Ascending aorta (tissue), 2 donors: ENCODE measurements around the gene VILL. TPM values are rescaled to one million over a fixed set of nuclear protein-coding genes. Genes with fewer than 3 reads are reported as not detected.
A peak's percentile ranks its signal among the peaks of the same experiment; 100 is the strongest.

Experiments used
- DNase-seq, 2 donors: peaks; one replicate each; pipeline ENCODE4 v3.0.0-alpha.2; 2019; ENCODE audit warnings: low spot score in 2 of 2
- H3K27ac ChIP-seq, 2 donors: fragments of 200-600 bp; sonication (generic); one replicate each; pipeline ENCODE4 v1.5.1; 2016 to 2017; ENCODE audit warnings: mild to moderate bottlenecking in 1 of 2
- H3K27me3 ChIP-seq: fragments of 200-600 bp; sonication (generic); one replicate; pipeline ENCODE4 v1.5.1; 2017
- H3K36me3 ChIP-seq, 2 donors: fragments of 200-600 bp; sonication (generic); one replicate each; pipeline ENCODE4 v1.5.1; 2016
- H3K4me1 ChIP-seq, 2 donors: fragments of 200-600 bp; sonication (generic); one replicate each; pipeline ENCODE4 v1.5.1; 2016 to 2017; ENCODE audit warnings: mild to moderate bottlenecking in 1 of 2
- H3K4me3 ChIP-seq, 2 donors: fragments of 200-600 bp; sonication (generic); one replicate each; pipeline ENCODE4 v1.5.1; 2016 to 2017; ENCODE audit warnings: mild to moderate bottlenecking in 1 of 2
- H3K9me3 ChIP-seq, 2 donors: fragments of 200-600 bp; sonication (generic); one replicate each; pipeline ENCODE4 v1.5.1; 2016
- CTCF ChIP-seq, 3 experiments: fragments of 200-600 bp in 2 of 3; fragments of 450-650 bp in 1 of 3; sonication (generic) in 2 of 3; IDR thresholded peaks; one replicate each; pipeline ENCODE4 v1.5.1; 2016 to 2019; ENCODE audit warnings: antibody characterized with exemption in 3 of 3, mild to moderate bottlenecking in 1 of 3, moderate library complexity in 1 of 3
- intact Hi-C: fragments of 100-400 bp; cut with DNase I; formaldehyde crosslinking; loops from one replicate; pipeline ENCODE4 v1.15.1; 2023
- total RNA-seq: library from RNA; depleted of rRNA; stranded (reverse); fragments of >200 nt; gene quantifications from one replicate; pipeline ENCODE4 v1.1.0, GENCODE V29; 2016

The VILL gene
- total RNA-seq, 1 donor from 2014 or later, result 6.3 TPM

- peak in 1 of 2 donors; percentile 82 for DNase-seq
- peak overlapping the region; percentile 30 to 50 for H3K27ac ChIP-seq
- intact Hi-C loops, result loop anchor here (1.0 kb wide), 1 partner anchor 147 kb away; no protein-coding TSS in a partner anchor
- H3K4me3 ChIP-seq, result no peak overlapping the region
- H3K36me3 ChIP-seq, result peaks cover 18 to 24% of the 10 kb centered on the region in 2 donors
- peak; percentile 78 to 82 (median 80) for TF ChIP-seq CTCF (IDR thresholded peaks at IDR 0.05)
- peaks cover 0 to 7% of the 10 kb centered on the region in 2 donors for H3K4me1 ChIP-seq
- H3K27me3 ChIP-seq, result no peaks in the 10 kb centered on the region
- no peaks in the 10 kb centered on the region for H3K9me3 ChIP-seq
Measured at GRCh38 chr3:38003371-38003816, 12.8 kb downstream of the VILL start.

- DNase-seq, result no peak
- peaks cover 23 to 29% of the 10 kb centered on the region in 2 donors for H3K36me3 ChIP-seq
- no peak for TF ChIP-seq CTCF (IDR thresholded peaks at IDR 0.05)
- intact Hi-C loops, result loop anchor here (1.0 to 2.0 kb wide), 2 partner anchors 37 to 148 kb away; no protein-coding TSS in a partner anchor
- H3K27ac ChIP-seq, result peak overlapping the region; percentile 30 to 50
- no peak overlapping the region for H3K4me3 ChIP-seq
- no peaks in the 10 kb centered on the region for H3K27me3 ChIP-seq
- no peaks in the 10 kb centered on the region for H3K9me3 ChIP-seq
- peaks cover 0 to 4% of the 10 kb centered on the region in 2 donors for H3K4me1 ChIP-seq
Measured at GRCh38 chr3:38003817-38004414, 13.3 kb downstream of the VILL start.

- Histone ChIP-seq H3K9me3 (no peaks in the 10 kb centered on the region), H3K27ac (peak overlapping the region in 1 of 2 donors; percentile 50), H3K4me1 (peaks cover 0 to 4% of the 10 kb centered on the region in 2 donors), H3K27me3 (no peaks in the 10 kb centered on the region), H3K4me3 (no peak overlapping the region), H3K36me3 (peaks cover 27 to 34% of the 10 kb centered on the region in 2 donors)
- TF ChIP-seq CTCF (IDR thresholded peaks at IDR 0.05), result peak; percentile 44 to 71 (median 49)
- intact Hi-C loops, result loop anchor here (2.0 kb wide), 1 partner anchor 36 kb away; no protein-coding TSS in a partner anchor
- peak in 1 of 2 donors; percentile 86 for DNase-seq
Measured at GRCh38 chr3:38004415-38005075, 14.0 kb downstream of the VILL start.

- Histone ChIP-seq H3K27ac (no peak overlapping the region), H3K9me3 (no peaks in the 10 kb centered on the region), H3K4me1 (peaks cover 0 to 4% of the 10 kb centered on the region in 2 donors), H3K36me3 (peaks cover 35 to 42% of the 10 kb centered on the region in 2 donors), H3K27me3 (no peaks in the 10 kb centered on the region), H3K4me3 (no peak overlapping the region)
- no peak for DNase-seq
- intact Hi-C loops, result loop anchor here (2.0 kb wide), 1 partner anchor 35 kb away; no protein-coding TSS in a partner anchor
- no peak for TF ChIP-seq CTCF (IDR thresholded peaks at IDR 0.05)
Measured at GRCh38 chr3:38005076-38006020, 14.8 kb downstream of the VILL start.

- no peak overlapping the region for H3K27ac ChIP-seq
- no peak overlapping the region for H3K4me3 ChIP-seq
- H3K9me3 ChIP-seq, result no peaks in the 10 kb centered on the region
- intact Hi-C loops, result no loop called here
- TF ChIP-seq CTCF (IDR thresholded peaks at IDR 0.05), result no peak
- no peaks in the 10 kb centered on the region for H3K27me3 ChIP-seq
- no peak for DNase-seq
- peaks cover 0 to 4% of the 10 kb centered on the region in 2 donors for H3K4me1 ChIP-seq
- peaks cover 41 to 48% of the 10 kb centered on the region in 2 donors for H3K36me3 ChIP-seq
Measured at GRCh38 chr3:38006031-38006430, 15.4 kb downstream of the VILL start.
